ENCODE results near the gene ADAMTS7. TPM values are rescaled to one million over a fixed set of nuclear protein-coding genes. Genes with fewer than 3 reads are reported as not detected.
"Not testable (repeated sequence)": the region's sequence is repeated elsewhere in the genome, so short reads cannot be mapped to it uniquely, and the experiment has no call there.

The ADAMTS7 gene
- total and polyA plus RNA-seq, 2 of the 4 experiments (the other 2 are of a cell fraction) = 1.4 to 12.6 TPM

GRCh38 chr15:78773765-78774450 lies 37.4 kb downstream of the ADAMTS7 start:
- H2BK120ac ChIP-seq (ENCODE audit: low read depth, low read length); in situ Hi-C loops (cut with MboI; ENCODE audit: low sequenced_read_pairs); H2AK9ac ChIP-seq (replicated peaks; ENCODE audit: low read depth, low read length, poor library complexity); CTCF ChIA-PET; H3K27ac ChIP-seq (ENCODE audit: insufficient read depth, low read length); H3K56ac ChIP-seq (ENCODE audit: extremely low read depth, insufficient read depth, low read length); H4K8ac ChIP-seq (ENCODE audit: low read depth in 2 of 2, low read length in 2 of 2); H4K91ac ChIP-seq (ENCODE audit: insufficient read depth, low read depth, low read length); intact Hi-C loops (cut with micrococcal nuclease); POLR2A ChIA-PET (ENCODE audit: unreplicated experiment); H3K23ac ChIP-seq (ENCODE audit: low read depth, low read length); ATAC-seq (ENCODE audit: low read depth); H3K14ac ChIP-seq (replicated peaks; ENCODE audit: low read depth, low read length); H3K4ac ChIP-seq (ENCODE audit: low read depth, low read length); H4K5ac ChIP-seq (ENCODE audit: low read depth, low read length); H3K4me3 ChIP-seq (ENCODE audit: insufficient read depth, low read depth, low read length); H2BK15ac ChIP-seq (ENCODE audit: low read depth, low read length); BruUV-seq (replicated peaks); H2BK20ac ChIP-seq (ENCODE audit: low read depth, low read length); H2BK5ac ChIP-seq (ENCODE audit: low read depth, low read length, poor library complexity, severe bottlenecking); H3K9me1 ChIP-seq (ENCODE audit: insufficient read depth, low read length); H3K4me1 ChIP-seq (ENCODE audit: control insufficient read depth, insufficient read depth, low read length); H3K9ac ChIP-seq (ENCODE audit: low read depth, low read length); H4K20me1 ChIP-seq (ENCODE audit: insufficient read depth, low read length); H3K9me3 ChIP-seq (ENCODE audit: control insufficient read depth, insufficient read depth, low read length); H2AK5ac ChIP-seq (ENCODE audit: low read depth, low read length); H3K4me2 ChIP-seq (ENCODE audit: low read depth, low read length); H3K79me1 ChIP-seq (ENCODE audit: low read depth in 1 of 2, low read length in 2 of 2); H3K27me3 ChIP-seq (ENCODE audit: control insufficient read depth, insufficient read depth, low read length); H2AFZ ChIP-seq (replicated peaks; ENCODE audit: low read length, poor library complexity); H3K18ac ChIP-seq (ENCODE audit: low read depth, low read length); DNase-seq; dilution Hi-C loops (cut with HindIII; ENCODE audit: low sequenced_read_pairs, unreplicated experiment): not testable (repeated sequence)
- H3K36me3 ChIP-seq (ENCODE audit: control insufficient read depth, insufficient read depth, low read length) = peaks cover 14% of the 10 kb centered on the region
- WGBS, 2 experiments (ENCODE audit: extremely low coverage in 2 of 2, insufficient read length in 1 of 2) = 98% methylated on average over 7 of the region's 25 CpGs; no CpG with 5 or more reads in 1 of the 2 experiments

Measured in IMR-90 (cell line).